AG09309 (cell line): ENCODE data around the gene FBXL4.

Source experiments
- DNase-seq: peaks from one replicate; pipeline ENCODE4 v3.0.0-alpha.2; 2010; ENCODE audit warnings: low read depth
- H3K4me3 ChIP-seq: 2 replicates; pipeline ENCODE4 v1.5.1; 2011; ENCODE audit warnings: mild to moderate bottlenecking, low read depth, low read length, moderate library complexity; ENCODE audit not compliant: control insufficient read depth
- CTCF ChIP-seq: IDR thresholded peaks from 2 replicates; pipeline ENCODE4 v1.5.1; 2011; ENCODE audit warnings: mild to moderate bottlenecking, low read depth, low read length, inconsistent platforms; ENCODE audit not compliant: insufficient read depth, control insufficient read depth; ENCODE audit errors: missing control alignments

The FBXL4 gene

GRCh38 chr6:98833307-98834059 is 114.3 kb downstream of the FBXL4 start:
- no peak for TF ChIP-seq CTCF

GRCh38 chr6:98833057-98833306 is 114.8 kb downstream of the FBXL4 start:
- peak overlapping the region; percentile 60 for H3K4me3 ChIP-seq
- no peak for DNase-seq
- no peak for TF ChIP-seq CTCF

More at GRCh38 chr6:98833307-98834059, 114.3 kb downstream of the FBXL4 start:
- no peak for DNase-seq
- H3K4me3 ChIP-seq = peak overlapping the region; percentile 60

- peak overlapping the region; percentile 60 for H3K4me3 ChIP-seq
- no peak for DNase-seq
Measured at GRCh38 chr6:98832284-98833056, 115.3 kb downstream of the FBXL4 start.

GRCh38 chr6:98831959-98832283 is 115.8 kb downstream of the FBXL4 start:
- H3K4me3 ChIP-seq = no peak overlapping the region
- TF ChIP-seq CTCF = no peak
- DNase-seq = no peak

More at GRCh38 chr6:98832284-98833056, 115.3 kb downstream of the FBXL4 start:
- no peak for TF ChIP-seq CTCF

- H3K4me3 ChIP-seq = no peak overlapping the region
- no peak for TF ChIP-seq CTCF
- no peak for DNase-seq
Measured at GRCh38 chr6:98831057-98831958, 116.4 kb downstream of the FBXL4 start.

GRCh38 chr6:98830146-98830545 is 117.6 kb downstream of the FBXL4 start:
- no peak for DNase-seq
- no peak for TF ChIP-seq CTCF
- H3K4me3 ChIP-seq = no peak overlapping the region
